Spleen (tissue), 11 donors: Measurements from ENCODE around the gene NUP58. TPM values are rescaled to one million over a fixed set of nuclear protein-coding genes. Genes with fewer than 3 reads are reported as not detected.
"Not testable (repeated sequence)": the region's sequence is repeated elsewhere in the genome, so short reads cannot be mapped to it uniquely, and the experiment has no call there.

Experiments
- DNase-seq: peaks from one replicate; pipeline ENCODE4 v3.0.0-alpha.2; 2020
- H3K27ac ChIP-seq, 8 donors: fragments of 200-600 bp; sonication (generic) in 7 of 8; 1 replicate in 4 of 8; 2 replicates in 4 of 8; pipeline versions ENCODE4 v1.5.0 to v1.8.0; 2016 to 2021; ENCODE audit warnings: inconsistent platforms in 4 of 8, mild to moderate bottlenecking in 4 of 8, moderate library complexity in 1 of 8
- H3K27me3 ChIP-seq, 7 donors: fragments of 200-600 bp; sonication (generic) in 6 of 7; replicated peaks in 1 of 7; 1 replicate in 4 of 7; 2 replicates in 3 of 7; pipeline versions ENCODE4 v1.5.0 to v1.8.0; 2016 to 2021; ENCODE audit warnings: inconsistent platforms in 3 of 7, mild to moderate bottlenecking in 1 of 7
- H3K36me3 ChIP-seq, 6 donors: fragments of 200-600 bp; sonication (generic) in 5 of 6; 1 replicate in 4 of 6; 2 replicates in 2 of 6; pipeline versions ENCODE4 v1.5.0 to v1.8.0; 2016 to 2021; ENCODE audit warnings: inconsistent platforms in 2 of 6
- H3K4me1 ChIP-seq, 6 donors: fragments of 200-600 bp; sonication (generic) in 5 of 6; 1 replicate in 3 of 6; 2 replicates in 3 of 6; pipeline versions ENCODE4 v1.5.0 to v1.8.0; 2016 to 2021; ENCODE audit warnings: inconsistent platforms in 3 of 6
- H3K4me3 ChIP-seq, 8 donors: fragments of 200-600 bp; sonication (generic) in 7 of 8; 1 replicate in 4 of 8; 2 replicates in 4 of 8; pipeline versions ENCODE4 v1.5.0 to v1.8.0; 2016 to 2021; ENCODE audit warnings: inconsistent platforms in 4 of 8, mild to moderate bottlenecking in 4 of 8, moderate library complexity in 2 of 8
- H3K9me3 ChIP-seq, 8 donors: fragments of 200-600 bp; sonication (generic) in 7 of 8; 1 replicate in 4 of 8; 2 replicates in 4 of 8; pipeline versions ENCODE4 v1.5.0 to v1.8.0; 2016 to 2021; ENCODE audit warnings: inconsistent platforms in 4 of 8
- CTCF ChIP-seq, 11 experiments: fragments of 200-600 bp in 7 of 11; fragments of 450-650 bp in 4 of 11; sonication (generic) in 4 of 11; IDR thresholded peaks in 8 of 11; conservative IDR thresholded peaks in 3 of 11; 1 replicate in 7 of 11; 2 replicates in 4 of 11; pipeline versions ENCODE4 v1.4.0 to v1.8.0; 2016 to 2021; ENCODE audit warnings: antibody characterized with exemption in 11 of 11, inconsistent platforms in 4 of 11, mild to moderate bottlenecking in 1 of 11
- POLR2A ChIP-seq, 3 donors: fragments of 450-650 bp; IDR thresholded peaks; one replicate each; pipeline ENCODE4 v1.5.1; 2017; ENCODE audit warnings: antibody characterized with exemption in 3 of 3, mild to moderate bottlenecking in 1 of 3
- POLR2AphosphoS5 ChIP-seq, 3 donors: sonication (generic); formaldehyde crosslinking; IDR thresholded peaks; one replicate each; pipeline ENCODE4 v1.5.1; 2017; ENCODE audit warnings: antibody characterized with exemption in 3 of 3
- WGBS, 5 donors: extraction: QIAGEN DNeasy Blood & Tissue Kit in 3 of 5; methylation state at CpG; one replicate each; pipeline versions ENCODE4 v1.1.5 to v1.1.7; 2013 to 2018; 5-methylcytosine and 5-hydroxymethylcytosine counted together
- intact Hi-C: fragments of 100-400 bp; cut with DNase I; formaldehyde crosslinking; loops from one replicate; pipeline ENCODE4 v1.15.0; 2023; ENCODE audit warnings: low total_unique reads
- polyA plus RNA-seq, 3 donors: library from polyadenylated mRNA; stranded (reverse); fragments of 200-250 nt; gene quantifications; one replicate each; pipeline ENCODE4 v1.2.1, GENCODE V29; 2013
- total RNA-seq, 7 donors: library from RNA; depleted of rRNA in 3 of 7; stranded (reverse); fragments of >200 nt in 3 of 7; fragmentation: NEBNext Ultra II Directional in 4 of 7; extraction: Animal tissue kit (Norgen Biotek cat#: 25700) in 4 of 7; gene quantifications; one replicate each; pipeline versions ENCODE4 v1.1.0 to v1.2.1, GENCODE V29; 2016 to 2021
- donor health status: healthy with polysubstance abuse.
- donor health status: DM: no; HTN: no; CAD: no; lungs with moderate emphysema.
- donor health status: DM: no; HTN: no; CAD: no.
- donor health status: Bipolar disorder and iron deficiency.
- donor health status: healthy.
- donor health status: DM: no; HTN: no; CAD: no.
- donor health status: DM: yes; HTN: yes; CAD: no.

NUP58 gene
- total and polyA plus RNA-seq, 10 donors = 9.1 to 53.6 (median 42.3) TPM

- DNase-seq = no peak
- no peak for TF ChIP-seq POLR2A (IDR thresholded peaks at IDR 0.05)
- TF ChIP-seq CTCF (IDR thresholded peaks at IDR 0.05 in 8 of 11, conservative IDR thresholded peaks at IDR 0.05 in 3 of 11) = no peak
- TF ChIP-seq POLR2AphosphoS5 (IDR thresholded peaks at IDR 0.05) = no peak
- peaks cover 0 to 88% (median 68%) of the 10 kb centered on the region in 6 donors for H3K36me3 ChIP-seq
- no peaks in the 10 kb centered on the region for H3K9me3 ChIP-seq
- intact Hi-C loops = no loop called here
- H3K27me3 ChIP-seq = no peaks in the 10 kb centered on the region
- H3K27ac ChIP-seq = peak overlapping the region in 2 of 8 donors; percentile 76 to 82
- WGBS, 5 donors = 94 to 98% (median 95%) methylated on average over 3 of the region's 3 CpGs
- no peak overlapping the region for H3K4me3 ChIP-seq
- peaks cover 0 to 34% (median 9%) of the 10 kb centered on the region in 6 donors for H3K4me1 ChIP-seq
These were observed 9.5 kb downstream of the NUP58 start for GRCh38 chr13:25310891-25311290.

GRCh38 chr13:25318946-25319345 is 17.5 kb downstream of the NUP58 start:
- H3K27me3 ChIP-seq, H3K4me3 ChIP-seq, H3K27ac ChIP-seq, DNase-seq, H3K9me3 ChIP-seq, intact Hi-C loops, H3K4me1 ChIP-seq: not testable (repeated sequence)
- peaks cover 3 to 100% (median 63%) of the 10 kb centered on the region in 6 donors for H3K36me3 ChIP-seq
- 91 to 96% (median 95%) methylated on average over 4 of the region's 4 CpGs for WGBS, 5 donors

- no peaks in the 10 kb centered on the region for H3K4me1 ChIP-seq
- DNase-seq = no peak
- no peak overlapping the region for H3K4me3 ChIP-seq
- WGBS, 5 donors = 95 to 97% (median 95%) methylated on average over 1 of the region's 1 CpG
- no peaks in the 10 kb centered on the region for H3K9me3 ChIP-seq
- intact Hi-C loops = no loop called here
- H3K27ac ChIP-seq = no peak overlapping the region
- no peak for TF ChIP-seq POLR2AphosphoS5 (IDR thresholded peaks at IDR 0.05)
- no peak for TF ChIP-seq POLR2A (IDR thresholded peaks at IDR 0.05)
- no peak for TF ChIP-seq CTCF (IDR thresholded peaks at IDR 0.05 in 8 of 11, conservative IDR thresholded peaks at IDR 0.05 in 3 of 11)
- H3K27me3 ChIP-seq = no peaks in the 10 kb centered on the region
- peaks cover 3 to 100% (median 59%) of the 10 kb centered on the region in 6 donors for H3K36me3 ChIP-seq
These were observed 18.3 kb downstream of the NUP58 start for GRCh38 chr13:25319771-25320170.

- TF ChIP-seq POLR2AphosphoS5 (IDR thresholded peaks at IDR 0.05) (no peak), CTCF (IDR thresholded peaks at IDR 0.05 in 8 of 11, conservative IDR thresholded peaks at IDR 0.05 in 3 of 11) (no peak), POLR2A (IDR thresholded peaks at IDR 0.05) (no peak)
- Histone ChIP-seq H3K9me3 (no peaks in the 10 kb centered on the region), H3K27me3 (no peaks in the 10 kb centered on the region), H3K27ac (no peak overlapping the region), H3K4me1 (no peaks in the 10 kb centered on the region), H3K36me3 (peaks cover 2 to 100% (median 75%) of the 10 kb centered on the region in 6 donors), H3K4me3 (no peak overlapping the region)
- no peak for DNase-seq
- whole genome bisulfite sequencing, 5 donors = 91 to 97% (median 95%) methylated on average over 2 of the region's 2 CpGs
- intact Hi-C loops = no loop called here
These were observed 22.7 kb downstream of the NUP58 start for GRCh38 chr13:25324100-25324499.

GRCh38 chr13:25329706-25330105 is 28.3 kb downstream of the NUP58 start:
- no peaks in the 10 kb centered on the region for H3K9me3 ChIP-seq
- H3K4me1 ChIP-seq = no peaks in the 10 kb centered on the region
- no peak for DNase-seq
- no peak overlapping the region for H3K27ac ChIP-seq
- intact Hi-C loops = loop anchor here (10.0 kb wide), 1 partner anchor 65 kb away; no protein-coding TSS in a partner anchor
- peaks cover 2 to 100% (median 84%) of the 10 kb centered on the region in 6 donors for H3K36me3 ChIP-seq
- H3K27me3 ChIP-seq = no peaks in the 10 kb centered on the region
- no peak for TF ChIP-seq POLR2A (IDR thresholded peaks at IDR 0.05)
- no peak for TF ChIP-seq POLR2AphosphoS5 (IDR thresholded peaks at IDR 0.05)
- no peak for TF ChIP-seq CTCF (IDR thresholded peaks at IDR 0.05 in 8 of 11, conservative IDR thresholded peaks at IDR 0.05 in 3 of 11)
- no peak overlapping the region for H3K4me3 ChIP-seq
- 94 to 100% (median 97%) methylated on average over 4 of the region's 4 CpGs for WGBS, 5 donors
